HepG2 (cell line): ENCODE measurements around the gene RASA3. TPM values are rescaled to one million over a fixed set of nuclear protein-coding genes. Genes with fewer than 3 reads are reported as not detected.

ENCODE experiments used
- AHDC1 ChIP-seq: sonication (generic); formaldehyde crosslinking; IDR thresholded peaks from 2 replicates; pipeline ENCODE4 v1.5.1; 2020; ENCODE audit warnings: mild to moderate bottlenecking, missing genetic modification reagents, borderline replicate concordance
- ATF3 ChIP-seq: sonication (generic); formaldehyde crosslinking; IDR thresholded peaks from 2 replicates; pipeline ENCODE4 v1.4.0; 2020; ENCODE audit warnings: missing genetic modification reagents
- CTCF ChIP-seq: sonication (generic); formaldehyde crosslinking; IDR thresholded peaks from 2 replicates; pipeline ENCODE4 v1.5.0; 2020; ENCODE audit warnings: mild to moderate bottlenecking, missing genetic modification reagents, moderate library complexity
- MAX ChIP-seq: IDR thresholded peaks from 2 replicates; pipeline ENCODE4 v1.6.1; 2012; ENCODE audit warnings: inconsistent platforms
- NFYC ChIP-seq: IDR thresholded peaks from 2 replicates; pipeline ENCODE4 v1.6.1; 2016; ENCODE audit warnings: missing genetic modification reagents, missing compliant biosample characterization
- NKX3-1 ChIP-seq: sonication (generic); formaldehyde crosslinking; IDR thresholded peaks from 2 replicates; pipeline ENCODE4 v1.5.0; 2020; ENCODE audit warnings: missing genetic modification reagents
- REST ChIP-seq, 2 experiments: IDR thresholded peaks; 2 replicates each; pipeline ENCODE4 v1.6.1; 2011 to 2012; ENCODE audit warnings: low read length in 2 of 2, borderline replicate concordance in 1 of 2, low read depth in 1 of 2, mild to moderate bottlenecking in 1 of 2, moderate library complexity in 1 of 2
- RFXAP ChIP-seq: sonication (generic); formaldehyde crosslinking; IDR thresholded peaks from 2 replicates; pipeline ENCODE4 v1.4.0; 2020; ENCODE audit warnings: missing genetic modification reagents, borderline replicate concordance
- SALL1 ChIP-seq: sonication (generic); formaldehyde crosslinking; IDR thresholded peaks from 2 replicates; pipeline ENCODE4 v1.8.0; 2022; ENCODE audit warnings: mild to moderate bottlenecking, missing genetic modification reagents
- THAP8 ChIP-seq: sonication (generic); formaldehyde crosslinking; IDR thresholded peaks from 2 replicates; pipeline ENCODE4 v1.5.1; 2020; ENCODE audit warnings: missing genetic modification reagents, mild to moderate bottlenecking, borderline replicate concordance
- ZFP37 ChIP-seq: sonication (generic); formaldehyde crosslinking; IDR thresholded peaks from 2 replicates; pipeline ENCODE4 v1.4.0; 2020; ENCODE audit warnings: missing genetic modification reagents, borderline replicate concordance
- ZFX ChIP-seq: sonication (generic); formaldehyde crosslinking; IDR thresholded peaks from 2 replicates; pipeline ENCODE4 v1.4.0; 2020; ENCODE audit warnings: mild to moderate bottlenecking, low read depth, missing genetic modification reagents, moderate library complexity
- ZFY ChIP-seq: sonication (generic); formaldehyde crosslinking; IDR thresholded peaks from 2 replicates; pipeline ENCODE4 v1.4.0; 2020; ENCODE audit warnings: missing genetic modification reagents
- ZNF264 ChIP-seq: sonication (generic); formaldehyde crosslinking; IDR thresholded peaks from 2 replicates; pipeline ENCODE4 v1.4.0; 2020; ENCODE audit warnings: missing genetic modification reagents
- ZNF777 ChIP-seq: sonication (generic); formaldehyde crosslinking; IDR thresholded peaks from 2 replicates; pipeline ENCODE4 v1.4.0; 2020; ENCODE audit warnings: missing genetic modification reagents
- ZZZ3 ChIP-seq: sonication (generic); formaldehyde crosslinking; IDR thresholded peaks from 2 replicates; pipeline ENCODE4 v1.4.0; 2020; ENCODE audit warnings: missing genetic modification reagents, mild to moderate bottlenecking, borderline replicate concordance
- polyA plus RNA-seq, 8 experiments: library from polyadenylated mRNA; depleted of rRNA in 3 of 8; stranded (reverse) in 7 of 8; unstranded in 1 of 8; fragments of >200 nt; fragmentation: Illumina TruSeq in 4 of 8; extraction: Trizol in 4 of 8; gene quantifications; 2 replicates each; pipeline versions ENCODE4 v1.2.1 to v1.2.3, GENCODE V29; 2011 to 2016; ENCODE audit warnings: low read depth in 4 of 8, missing spikeins in 1 of 8, mixed read lengths in 1 of 8; ENCODE audit not compliant: insufficient read depth in 1 of 8
- total RNA-seq, 5 experiments: library from RNA; depleted of rRNA; stranded (reverse); fragments of >200 nt; fragmentation: Illumina TruSeq; extraction: Trizol; gene quantifications; 2 replicates each; pipeline ENCODE4 v1.2.3, GENCODE V29; 2016; ENCODE audit warnings: low read depth in 1 of 5

The RASA3 gene
- total and polyA plus RNA-seq, 2 of the 13 experiments (the other 11 are each of a cell fraction or from before 2014, with no cell fraction given): 0.05 TPM; not detected in 1

GRCh38 chr13:114115191-114115671, 17.2 kb downstream of the RASA3 start (continued):
- no peak for TF ChIP-seq NFYC (CRISPR knock-in tag)
- 0 out of 2 replicates have a peak, but pooled peaks have one; percentile 42 for TF ChIP-seq ZFP37 (CRISPR knock-in tag)
- peak; percentile 39 for TF ChIP-seq CTCF
- TF ChIP-seq ZZZ3 (CRISPR knock-in tag): no peak
- peak; percentile 29; the same call in 1 of the 2 replicates for TF ChIP-seq ZFX (CRISPR knock-in tag)
- TF ChIP-seq AHDC1 (CRISPR knock-in tag): no peak
- TF ChIP-seq ATF3 (CRISPR knock-in tag): no peak
- 0 out of 2 replicates have a peak, but pooled peaks have one; percentile 29 for TF ChIP-seq ZNF264 (CRISPR knock-in tag)
- peak; percentile 51; the same call in 1 of the 2 replicates for TF ChIP-seq NKX3-1 (CRISPR knock-in tag)
- TF ChIP-seq REST (IDR thresholded peaks at IDR 0.05; ENCODE audit: borderline replicate concordance in 1 of 2, low read depth in 1 of 2, low read length in 2 of 2): no peak
- peak; percentile 56 for TF ChIP-seq ZFY
- TF ChIP-seq THAP8 (CRISPR knock-in tag): no peak
- TF ChIP-seq RFXAP: 0 out of 2 replicates have a peak, but pooled peaks have one; percentile 40
- peak; percentile 46 for TF ChIP-seq SALL1 (CRISPR knock-in tag)
- peak; percentile 75 for TF ChIP-seq MAX
- TF ChIP-seq ZNF777: peak; percentile 62; the same call in 1 of the 2 replicates
